DND-41 (cell line): Measurements from ENCODE around the gene SURF6.

Experiments
- ATAC-seq: fragments of 200-7000 bp; cut with Tn5 transposase; 3 replicates; pipeline ENCODE4 v1.9.1; 2021; ENCODE audit warnings: low read depth; ENCODE audit not compliant: insufficient read depth
- DNase-seq: peaks from one replicate; pipeline ENCODE4 v3.0.0-alpha.2; 2020
- H2AFZ ChIP-seq: 2 replicates; pipeline ENCODE4 v1.6.0; 2012; ENCODE audit warnings: low read depth, low read length
- H3K27ac ChIP-seq: 2 replicates; pipeline ENCODE4 v1.5.1; 2012; ENCODE audit warnings: low read length, inconsistent platforms
- H3K27me3 ChIP-seq: fragments of 200-600 bp; sonication (generic); 2 replicates; pipeline ENCODE4 v1.6.0; 2012; ENCODE audit warnings: low read length, mild to moderate bottlenecking, inconsistent platforms; ENCODE audit not compliant: insufficient read depth, poor library complexity
- H3K36me3 ChIP-seq: 2 replicates; pipeline ENCODE4 v1.5.1; 2012; ENCODE audit warnings: low read length, inconsistent platforms; ENCODE audit not compliant: insufficient read depth
- H3K4me1 ChIP-seq: 2 replicates; pipeline ENCODE4 v1.5.1; 2012; ENCODE audit warnings: mild to moderate bottlenecking, low read length; ENCODE audit not compliant: insufficient read depth
- H3K4me2 ChIP-seq: 2 replicates; pipeline ENCODE4 v1.6.0; 2012; ENCODE audit warnings: mild to moderate bottlenecking, moderate library complexity, low read length, inconsistent platforms; ENCODE audit not compliant: insufficient read depth
- H3K4me3 ChIP-seq, 2 experiments: fragments of 200-600 bp in 1 of 2; shearing (Covaris generic) in 1 of 2; 2 replicates each; pipeline ENCODE4 v1.5.1; 2012 to 2016; ENCODE audit warnings: inconsistent platforms in 2 of 2, low read length in 2 of 2, mild to moderate bottlenecking in 2 of 2, low read depth in 1 of 2, moderate library complexity in 1 of 2
- H3K79me2 ChIP-seq: 2 replicates; pipeline ENCODE4 v1.6.0; 2012; ENCODE audit warnings: low read length, inconsistent platforms; ENCODE audit not compliant: insufficient read depth
- H3K9ac ChIP-seq: 2 replicates; pipeline ENCODE4 v1.6.0; 2012; ENCODE audit warnings: low read depth, mild to moderate bottlenecking, inconsistent platforms, low read length, moderate library complexity
- H3K9me3 ChIP-seq: 2 replicates; pipeline ENCODE4 v1.5.1; 2012; ENCODE audit warnings: low read length, moderate library complexity, mild to moderate bottlenecking, inconsistent platforms; ENCODE audit not compliant: insufficient read depth, severe bottlenecking
- H4K20me1 ChIP-seq: 2 replicates; pipeline ENCODE4 v1.6.0; 2012; ENCODE audit warnings: low read length; ENCODE audit not compliant: insufficient read depth
- CTCF ChIP-seq: IDR thresholded peaks from 2 replicates; pipeline ENCODE4 v1.5.1; 2012; ENCODE audit warnings: borderline replicate concordance, low read length, moderate library complexity, mild to moderate bottlenecking; ENCODE audit not compliant: poor library complexity, severe bottlenecking; ENCODE audit errors: extremely low read depth
- EZH2 ChIP-seq: IDR thresholded peaks from 3 replicates; pipeline ENCODE4 v1.6.1; 2012; ENCODE audit warnings: borderline replicate concordance, low read depth, mild to moderate bottlenecking, moderate library complexity, low read length, inconsistent platforms; ENCODE audit not compliant: severe bottlenecking

SURF6 gene

GRCh38 chr9:133351526-133351907, 15.5 kb upstream of the SURF6 start:
- H3K9ac ChIP-seq, result no peak overlapping the region
- no peak overlapping the region for H3K4me2 ChIP-seq
- H3K27me3 ChIP-seq, result no peaks in the 10 kb centered on the region
- no peak for TF ChIP-seq EZH2
- TF ChIP-seq CTCF, result no peak
- H3K4me3 ChIP-seq, result no peak overlapping the region
- H4K20me1 ChIP-seq, result peaks cover 43% of the 10 kb centered on the region
- H3K9me3 ChIP-seq, result no peaks in the 10 kb centered on the region
- peaks cover 56% of the 10 kb centered on the region for H3K79me2 ChIP-seq
- peaks cover 54% of the 10 kb centered on the region for H3K36me3 ChIP-seq
- no peak overlapping the region for H3K27ac ChIP-seq
- H2AFZ ChIP-seq, result no peak overlapping the region
- peaks cover 47% of the 10 kb centered on the region for H3K4me1 ChIP-seq
- DNase-seq (no peak), ATAC-seq (no peak)

- H3K27ac ChIP-seq, result no peak overlapping the region
- H3K9ac ChIP-seq, result peak overlapping the region; percentile 91
- H3K27me3 ChIP-seq, result no peaks in the 10 kb centered on the region
- ATAC-seq (no peak), DNase-seq (no peak)
- TF ChIP-seq CTCF (no peak), EZH2 (no peak)
- H3K79me2 ChIP-seq, result peaks cover 60% of the 10 kb centered on the region
- no peak overlapping the region for H2AFZ ChIP-seq
- H3K9me3 ChIP-seq, result no peaks in the 10 kb centered on the region
- H3K4me3 ChIP-seq, result peak overlapping the region in 1 of 2 experiments; percentile 90; a peak in 2 of 4 replicates
- peaks cover 45% of the 10 kb centered on the region for H4K20me1 ChIP-seq
- peaks cover 67% of the 10 kb centered on the region for H3K36me3 ChIP-seq
- peak overlapping the region; percentile 78 for H3K4me2 ChIP-seq
- H3K4me1 ChIP-seq, result peaks cover 47% of the 10 kb centered on the region
These were observed 14.1 kb upstream of the SURF6 start for GRCh38 chr9:133349965-133350616.

- ATAC-seq (no peak), DNase-seq (peak; percentile 21)
- H3K4me1 ChIP-seq, result peaks cover 37% of the 10 kb centered on the region
- peak overlapping the region; percentile 98 for H3K27ac ChIP-seq
- H3K4me3 ChIP-seq, result peak overlapping the region; percentile 81 to 90
- peaks cover 54% of the 10 kb centered on the region for H3K79me2 ChIP-seq
- H2AFZ ChIP-seq, result no peak overlapping the region
- TF ChIP-seq CTCF, result no peak
- H3K9ac ChIP-seq, result peak overlapping the region; percentile 91
- peak overlapping the region; percentile 78 for H3K4me2 ChIP-seq
- H4K20me1 ChIP-seq, result peaks cover 45% of the 10 kb centered on the region
- no peaks in the 10 kb centered on the region for H3K27me3 ChIP-seq
- H3K36me3 ChIP-seq, result peaks cover 79% of the 10 kb centered on the region
- H3K9me3 ChIP-seq, result no peaks in the 10 kb centered on the region
These were observed 13.0 kb upstream of the SURF6 start for GRCh38 chr9:133348718-133349573.
